LHCN-M2 (cell line): ENCODE measurements around the gene SLC66A2. TPM values are rescaled to one million over a fixed set of nuclear protein-coding genes. Genes with fewer than 3 reads are reported as not detected.

Experiments used
- DNase-seq: peaks from one replicate; pipeline ENCODE4 v3.0.0-alpha.2; 2012; ENCODE audit warnings: low read depth
- total RNA-seq: library from RNA; depleted of rRNA; stranded (reverse); fragments of >200 nt; gene quantifications from 2 replicates; pipeline ENCODE4 v1.2.3, GENCODE V29; 2014

SLC66A2 gene
- total RNA-seq, 1 experiment from 2014 or later = 45.2 TPM

GRCh38 chr18:79938196-79938595 lies 13.3 kb downstream of the SLC66A2 start:
- no peak for DNase-seq

DNA sequence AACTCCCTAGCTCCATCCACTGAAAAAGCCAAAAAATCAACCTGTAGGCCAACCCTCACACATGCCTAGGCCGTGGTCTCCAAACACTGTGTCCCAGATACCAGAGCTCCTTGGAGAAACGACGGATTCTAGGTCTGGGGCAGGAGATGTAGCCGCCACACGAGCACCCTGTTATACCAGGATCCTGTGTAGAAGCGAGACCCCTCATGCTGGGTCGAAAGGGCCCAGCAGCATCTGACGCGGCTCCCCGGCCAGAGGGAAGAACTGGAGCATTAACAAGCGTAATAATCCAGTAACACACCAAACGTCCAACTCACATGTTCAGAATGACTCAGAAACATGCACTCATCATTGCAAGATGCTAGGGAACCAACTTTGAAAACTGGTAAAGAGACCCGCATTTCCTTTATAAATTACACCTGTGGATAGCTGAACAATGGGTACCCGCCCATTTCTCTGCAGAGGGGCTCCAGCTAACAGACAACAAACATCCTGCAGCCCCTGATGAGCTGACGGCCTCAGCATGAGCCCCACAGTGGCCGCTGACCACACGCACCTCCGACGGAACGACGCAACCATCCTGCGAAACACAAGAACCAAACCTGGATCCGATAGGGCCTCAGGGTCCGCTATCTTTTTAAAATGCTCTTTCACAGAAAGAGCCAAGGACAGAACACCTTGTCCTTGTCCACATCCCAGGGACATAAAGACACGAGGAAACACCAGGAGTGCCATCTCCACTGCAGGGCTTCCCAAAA lies 14.2 kb downstream of the SLC66A2 start:
- DNase-seq = no peak

- DNase-seq = no peak
These were observed 14.8 kb downstream of the SLC66A2 start for GRCh38 chr18:79936641-79937040.

DNA sequence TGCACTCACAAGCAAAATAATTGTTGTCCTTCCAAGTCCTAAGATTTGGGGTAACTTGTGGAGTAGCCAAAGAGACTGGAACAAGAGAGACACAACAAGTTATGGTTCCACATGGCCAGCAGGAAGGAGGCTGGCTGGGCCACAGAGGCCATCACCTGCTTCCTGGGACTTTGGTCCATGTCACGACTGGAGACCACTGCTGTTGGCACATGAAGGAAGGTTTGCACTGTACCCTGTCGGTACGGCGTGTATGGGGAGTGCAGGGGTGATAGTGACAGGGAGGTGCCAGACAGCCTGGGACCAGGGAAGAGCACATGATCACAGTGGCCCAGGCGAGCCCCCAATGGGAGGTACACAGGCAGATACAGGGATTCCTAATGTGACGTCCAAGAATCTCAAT lies 15.5 kb downstream of the SLC66A2 start:
- DNase-seq = no peak

- DNase-seq = no peak
These were observed 16.0 kb downstream of the SLC66A2 start for GRCh38 chr18:79935499-79935898.

DNA sequence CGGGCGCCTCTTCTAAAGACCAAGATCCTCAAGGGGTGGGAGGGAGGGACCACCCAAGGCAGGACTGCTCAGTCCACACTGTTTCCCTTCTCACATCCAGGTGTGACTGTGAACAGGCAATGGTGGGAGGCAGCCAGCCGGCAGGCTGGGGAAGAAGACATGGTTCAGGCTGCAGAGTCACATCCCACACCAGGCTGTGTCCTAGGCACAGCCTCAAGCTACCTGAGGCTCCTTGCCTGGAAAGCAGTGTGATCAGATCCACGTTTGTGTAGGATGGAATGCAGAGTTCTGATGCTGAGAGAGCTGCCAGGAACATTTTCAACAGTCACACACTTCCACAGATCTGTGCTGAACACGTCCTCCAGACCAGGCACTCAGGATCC lies 16.4 kb downstream of the SLC66A2 start:
- no peak for DNase-seq

DNA sequence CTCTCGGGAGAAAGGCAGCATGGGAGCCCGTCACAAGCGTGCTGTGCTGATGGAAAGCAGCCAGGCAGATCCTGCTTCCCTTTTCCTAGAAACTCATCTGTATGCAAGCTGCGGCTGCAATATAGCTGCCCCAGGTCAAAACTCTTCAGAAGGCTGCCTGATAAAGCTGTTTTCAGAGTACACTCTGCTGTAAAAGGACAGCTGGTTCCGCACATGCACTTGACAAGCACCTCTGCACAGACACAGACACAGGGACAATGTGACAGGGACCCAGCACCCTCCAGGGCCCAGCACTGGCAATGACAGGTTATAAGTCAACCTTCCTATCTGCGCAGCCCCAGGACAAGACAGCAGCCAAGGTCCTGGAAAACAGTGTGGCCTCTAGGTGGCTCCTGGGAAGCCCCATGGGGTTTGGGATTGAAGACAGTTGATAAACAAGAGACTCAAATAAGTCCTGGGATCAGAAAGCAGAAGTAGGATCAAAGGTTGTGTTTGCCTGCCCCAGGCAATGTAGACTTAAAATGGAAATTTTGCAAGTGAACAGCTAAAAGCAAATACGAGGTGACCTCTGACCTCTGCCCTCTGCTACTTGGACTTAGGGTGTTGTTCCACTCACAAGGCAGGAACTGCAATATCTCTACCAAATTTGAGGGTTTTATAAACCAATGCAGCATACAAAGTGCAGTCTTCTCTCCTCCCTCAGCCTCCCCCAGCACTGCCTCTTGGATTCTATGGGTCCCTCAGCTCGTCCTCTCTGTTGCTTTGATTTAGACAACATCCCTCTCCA lies 16.9 kb downstream of the SLC66A2 start:
- no peak for DNase-seq

DNA sequence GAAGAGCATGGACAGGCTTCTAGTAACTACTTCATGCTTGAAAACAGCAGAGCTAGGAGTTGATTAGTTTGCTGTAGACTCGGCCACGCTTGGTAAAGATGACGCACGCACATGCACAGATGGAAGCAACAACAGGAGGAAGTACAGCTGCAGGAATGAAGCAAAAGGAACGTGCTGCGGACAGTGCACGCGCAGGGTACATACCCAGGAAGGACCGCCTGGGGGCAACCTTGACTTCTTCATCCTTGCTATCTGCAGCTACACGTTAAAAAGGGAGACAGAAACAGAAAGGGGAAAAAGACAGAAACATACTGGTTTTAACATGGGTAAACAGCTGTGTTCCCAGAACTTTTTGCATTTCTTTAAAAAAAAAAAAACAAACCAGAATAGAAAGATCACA lies 17.7 kb downstream of the SLC66A2 start:
- no peak for DNase-seq

DNA sequence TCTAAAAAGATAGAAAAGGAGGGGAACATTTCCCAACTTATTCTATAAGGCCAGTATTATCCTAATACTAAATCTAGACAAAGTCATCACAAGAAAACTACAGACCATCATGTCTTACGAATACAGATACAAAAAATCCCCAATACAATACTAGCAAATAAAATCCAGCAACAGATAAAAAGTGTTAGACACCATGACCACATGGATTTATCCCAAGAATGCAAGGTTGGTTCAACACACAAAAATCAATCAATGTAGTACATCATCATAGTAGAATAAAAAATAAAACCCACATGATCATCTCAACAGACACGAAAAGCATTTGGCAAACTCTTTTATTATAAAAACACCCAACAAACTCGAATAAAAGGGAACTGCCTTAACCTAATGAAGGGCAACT lies 18.5 kb downstream of the SLC66A2 start:
- DNase-seq = no peak

GRCh38 chr18:79931475-79931874 lies 20.0 kb downstream of the SLC66A2 start:
- no peak for DNase-seq

DNA sequence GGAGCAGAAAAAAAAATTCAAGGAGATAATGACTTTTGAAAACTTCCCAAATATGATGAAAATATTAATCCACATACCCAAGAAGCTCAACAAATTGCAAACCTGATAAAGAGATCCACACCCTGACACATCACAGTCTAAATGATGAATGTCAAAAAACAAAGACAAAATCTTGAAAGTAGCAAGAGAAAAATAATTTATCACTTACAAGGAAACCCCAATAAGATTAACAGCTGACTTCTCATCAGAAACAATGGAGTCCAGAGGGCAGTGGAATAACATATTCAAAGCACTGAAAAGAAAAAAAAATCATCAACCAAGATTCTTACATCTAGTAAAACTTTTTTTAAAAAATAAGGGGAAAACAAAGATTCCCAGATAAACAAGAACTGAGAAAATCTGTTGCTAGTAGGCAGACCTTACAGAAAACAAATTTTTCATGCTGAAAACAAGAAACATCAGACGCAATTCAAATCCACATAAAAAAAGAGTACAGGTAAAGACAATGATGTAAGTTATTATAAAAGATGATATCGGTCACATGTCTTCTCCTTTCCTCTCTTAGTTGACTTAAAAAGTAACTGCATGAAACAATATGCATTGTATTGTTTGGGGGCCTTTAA lies 21.3 kb downstream of the SLC66A2 start:
- no peak for DNase-seq

DNA sequence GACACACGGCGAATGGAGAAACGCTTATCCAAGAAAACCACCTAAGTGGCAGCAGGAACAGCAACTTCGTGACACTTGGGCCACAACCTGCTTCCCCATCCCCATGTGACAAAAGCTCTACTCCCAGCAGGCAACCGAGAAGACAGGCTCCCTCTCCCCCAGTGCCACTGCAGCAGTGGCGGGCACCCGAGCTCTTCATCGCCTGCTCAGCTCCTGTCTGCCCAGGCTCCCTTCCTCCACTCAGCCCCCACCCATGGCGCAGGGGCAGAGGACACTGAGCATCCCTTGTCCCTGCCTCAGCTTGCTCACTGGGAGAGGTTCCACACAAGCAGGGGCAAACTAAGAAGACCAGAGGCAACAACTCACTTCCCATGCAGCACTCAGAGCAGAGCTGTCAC lies 22.9 kb downstream of the SLC66A2 start:
- DNase-seq = no peak

- DNase-seq = no peak
These were observed 23.6 kb downstream of the SLC66A2 start for GRCh38 chr18:79927607-79928562.

DNA sequence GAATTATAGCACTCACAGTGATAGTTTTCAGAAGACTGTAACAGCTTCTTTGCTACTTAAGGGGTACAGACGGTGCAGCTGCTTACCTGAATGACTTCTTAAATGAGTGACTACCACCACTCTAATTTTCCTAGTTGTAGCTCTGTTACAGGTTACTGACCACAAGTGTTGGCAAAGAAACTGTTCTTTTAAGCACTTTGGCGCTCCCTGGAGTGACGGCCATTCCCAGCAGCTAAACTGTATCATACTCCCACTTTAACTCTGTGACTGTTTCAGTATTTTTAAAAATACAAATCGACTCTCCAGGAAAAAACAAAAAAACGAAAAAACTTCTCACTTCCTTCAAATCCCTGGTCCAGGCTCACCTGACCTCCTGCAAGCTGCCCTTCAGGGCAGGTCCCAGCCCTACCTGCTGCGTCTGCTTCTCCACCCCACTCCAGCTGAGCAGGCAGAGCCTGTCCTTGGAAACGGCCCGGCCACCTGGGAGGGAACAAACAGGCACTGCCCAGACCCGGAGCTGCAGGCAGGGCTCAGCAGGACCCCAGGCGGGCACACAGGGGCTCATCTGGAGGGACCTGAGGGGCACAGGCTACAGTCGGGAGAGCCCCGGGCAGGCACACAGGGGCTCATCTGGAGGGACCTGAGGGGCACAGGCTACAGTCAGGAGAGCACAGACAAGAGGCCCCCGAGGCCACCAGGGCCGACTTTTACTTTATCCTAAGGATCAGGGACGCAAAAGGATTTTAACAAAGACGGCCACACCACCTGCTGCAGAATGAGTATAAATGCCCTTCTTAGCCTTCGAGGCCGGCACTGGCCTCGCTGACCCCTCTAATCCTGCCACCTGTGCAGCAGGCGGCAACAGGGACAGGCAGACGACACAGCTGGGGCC lies 24.5 kb downstream of the SLC66A2 start:
- DNase-seq = no peak

DNA sequence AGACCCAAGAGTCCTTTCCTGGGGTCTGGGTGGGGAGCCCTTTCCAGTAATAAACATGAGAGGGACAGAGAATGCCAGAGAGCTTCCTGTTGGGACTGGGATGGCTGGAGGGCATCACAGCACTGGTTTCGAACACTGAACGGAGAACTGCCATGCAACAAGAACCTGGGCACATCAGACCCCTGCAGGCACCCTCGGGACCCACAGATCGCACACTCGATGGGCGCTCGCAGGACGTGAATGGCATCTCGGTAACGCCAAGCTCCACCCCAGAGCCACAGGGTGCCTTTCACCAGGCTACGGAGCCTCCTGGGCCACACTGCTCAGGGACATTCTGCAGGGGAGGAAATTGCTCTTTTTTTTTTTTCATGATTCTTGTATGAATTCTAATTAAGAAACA lies 25.1 kb downstream of the SLC66A2 start:
- DNase-seq = no peak

GRCh38 chr18:79924814-79925731 lies 26.4 kb downstream of the SLC66A2 start:
- DNase-seq = peak; percentile 50

DNA sequence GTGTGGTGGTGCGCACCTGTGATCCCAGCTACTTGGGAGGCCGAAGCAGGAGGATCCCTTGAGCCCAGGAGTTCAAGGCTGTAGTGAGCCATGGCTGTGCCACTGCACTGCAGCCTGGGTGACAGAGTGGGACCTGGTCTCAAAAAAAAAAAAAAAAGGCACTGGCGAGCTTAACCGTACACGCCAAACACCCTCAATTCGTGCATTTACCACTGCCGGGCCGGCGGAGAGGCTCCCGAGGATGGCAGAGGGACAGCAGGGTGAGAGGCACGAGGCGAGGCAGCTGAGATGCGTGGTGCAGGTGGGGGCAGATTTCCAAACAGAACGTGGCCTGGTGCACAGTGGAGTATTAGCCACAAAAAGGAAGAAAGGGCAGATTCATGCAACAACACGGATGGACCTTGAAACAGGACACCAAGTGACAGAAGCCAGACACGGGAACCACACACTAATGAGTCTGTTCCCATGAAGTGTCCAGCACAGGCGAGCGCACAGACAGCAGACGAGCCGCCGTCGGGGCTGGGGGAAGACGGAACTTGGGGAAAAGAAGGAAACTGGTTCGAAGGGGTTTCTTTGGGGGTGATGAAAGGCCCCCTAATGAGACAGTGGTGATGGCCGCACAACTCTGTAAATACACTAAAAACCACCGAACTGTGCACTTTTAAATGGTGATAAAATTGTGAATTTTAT lies 27.4 kb downstream of the SLC66A2 start:
- DNase-seq = no peak

DNA sequence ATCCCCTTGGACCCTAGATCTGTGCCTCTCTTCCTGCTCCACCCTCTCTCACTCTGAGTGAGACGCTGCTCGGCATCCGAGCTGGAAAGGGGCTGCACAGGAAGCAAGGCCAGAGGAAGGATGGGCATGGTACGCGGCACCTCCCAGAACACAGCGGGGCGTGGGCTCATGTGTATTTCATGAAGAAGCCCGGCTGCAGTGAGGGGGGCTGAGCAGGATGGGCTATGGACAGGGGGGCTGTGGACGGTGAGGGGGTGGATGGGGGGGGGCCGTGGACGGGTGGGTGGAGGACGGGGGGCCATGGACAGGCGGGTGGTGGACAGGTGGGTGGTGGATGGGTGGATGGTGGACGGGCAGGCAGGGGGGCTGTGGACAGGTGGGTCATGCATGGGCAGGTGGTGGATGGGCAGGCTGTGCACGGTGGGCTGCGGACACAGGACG lies 28.5 kb downstream of the SLC66A2 start:
- DNase-seq = no peak
